Vagina (tissue), 2 donors: ENCODE results near the gene TNFAIP8L3. TPM values are rescaled to one million over a fixed set of nuclear protein-coding genes. Genes with fewer than 3 reads are reported as not detected.
"Not testable (repeated sequence)": the region's sequence is repeated elsewhere in the genome, so short reads cannot be mapped to it uniquely, and the experiment has no call there.

Source experiments
- DNase-seq, 2 donors: peaks; one replicate each; pipeline ENCODE4 v3.0.0-alpha.2; 2017; ENCODE audit errors: extremely low spot score in 2 of 2
- H3K27ac ChIP-seq: fragments of 200-600 bp; sonication (generic); one replicate; pipeline ENCODE4 v1.5.1; 2019
- H3K27me3 ChIP-seq: fragments of 200-600 bp; sonication (generic); one replicate; pipeline ENCODE4 v1.5.1; 2019
- H3K36me3 ChIP-seq, 2 donors: fragments of 200-600 bp; sonication (generic); one replicate each; pipeline ENCODE4 v1.5.1; 2017 to 2019
- H3K4me1 ChIP-seq: fragments of 200-600 bp; sonication (generic); one replicate; pipeline ENCODE4 v1.5.1; 2019
- H3K4me3 ChIP-seq, 2 donors: fragments of 200-600 bp; sonication (generic); 1 replicate in 1 of 2; 2 replicates in 1 of 2; pipeline ENCODE4 v1.5.1; 2016 to 2019
- H3K9me3 ChIP-seq: fragments of 200-600 bp; sonication (generic); one replicate; pipeline ENCODE4 v1.5.1; 2019
- POLR2A ChIP-seq, 2 donors: fragments of 450-650 bp; IDR thresholded peaks; one replicate each; pipeline ENCODE4 v1.6.1; 2017; ENCODE audit warnings: antibody characterized with exemption in 2 of 2, mild to moderate bottlenecking in 2 of 2, moderate library complexity in 2 of 2
- POLR2AphosphoS5 ChIP-seq, 2 donors: sonication (generic); formaldehyde crosslinking; IDR thresholded peaks; one replicate each; pipeline ENCODE4 v1.9.0; 2017; ENCODE audit warnings: antibody characterized with exemption in 2 of 2, mild to moderate bottlenecking in 2 of 2, low read depth in 1 of 2; ENCODE audit not compliant: insufficient read depth in 1 of 2
- intact Hi-C: fragments of 100-400 bp; cut with DNase I; formaldehyde crosslinking; loops from one replicate; pipeline ENCODE4 v1.15.1; 2023
- total RNA-seq: library from RNA; depleted of rRNA; stranded (reverse); fragments of >200 nt; gene quantifications from one replicate; pipeline ENCODE4 v1.2.3, GENCODE V29; 2016
- TF ChIP-seq, protein P1 (sequence below), 3 experiments: fragments of 450-650 bp in 2 of 3; fragments of 200-600 bp in 1 of 3; sonication (generic) in 1 of 3; IDR thresholded peaks; one replicate each; pipeline ENCODE4 v1.5.1; 2017 to 2019; ENCODE audit warnings: antibody characterized with exemption in 3 of 3, mild to moderate bottlenecking in 2 of 3, moderate library complexity in 2 of 3

The TNFAIP8L3 gene
- total RNA-seq, 1 donor from 2014 or later, result 21.9 TPM

DNA sequence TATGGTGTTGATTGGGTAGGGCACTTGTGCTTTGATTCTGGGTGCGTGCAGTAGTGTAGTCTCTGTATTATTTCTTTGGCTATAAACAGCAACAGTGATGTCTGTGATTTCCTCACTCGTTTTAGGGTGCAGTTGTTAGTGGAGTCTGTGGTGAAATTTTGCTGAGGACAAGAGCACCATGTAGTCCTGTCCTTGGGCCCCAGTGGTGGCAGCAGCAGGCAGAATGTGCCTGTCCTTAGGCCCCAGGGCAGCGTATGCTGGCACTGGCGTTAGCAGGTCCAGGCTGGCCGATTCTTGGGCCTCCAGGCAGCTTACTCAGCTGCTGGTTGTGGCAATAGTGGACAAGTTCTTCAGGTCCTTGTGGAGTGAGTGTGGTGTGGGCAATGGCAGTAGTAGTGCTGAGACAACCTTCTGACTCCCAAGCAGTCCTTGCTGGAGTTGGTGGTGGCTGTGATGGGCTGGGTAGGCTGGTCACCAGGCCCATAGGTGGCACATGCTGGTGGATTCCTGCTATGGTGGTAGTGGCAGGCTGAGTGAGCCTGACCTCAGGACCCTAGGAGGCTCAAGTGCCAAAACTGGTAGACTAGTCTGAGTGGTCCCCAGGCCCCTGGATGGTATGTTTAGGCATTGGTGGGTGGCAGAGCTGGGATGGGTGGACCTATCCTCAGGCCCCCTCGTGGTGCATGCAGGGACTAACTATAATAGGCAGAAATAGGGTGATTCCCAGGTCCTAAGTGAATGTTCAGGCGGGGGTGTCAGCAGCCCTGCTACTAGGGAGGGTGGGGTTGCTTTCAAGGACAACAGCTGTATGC is 56.3 kb downstream of the TNFAIP8L3 start:
- Histone ChIP-seq H3K4me1 (no peaks in the 10 kb centered on the region), H3K27me3 (no peaks in the 10 kb centered on the region), H3K36me3 (no peaks in the 10 kb centered on the region), H3K9me3 (no peaks in the 10 kb centered on the region), H3K27ac (no peak overlapping the region), H3K4me3 (no peak overlapping the region)
- no peak for TF ChIP-seq POLR2AphosphoS5 (IDR thresholded peaks at IDR 0.05; ENCODE audit: insufficient read depth in 1 of 2, low read depth in 1 of 2)
- TF ChIP-seq POLR2A (IDR thresholded peaks at IDR 0.05), result no peak
- no peak for DNase-seq
- intact Hi-C loops, result no loop called here

DNA sequence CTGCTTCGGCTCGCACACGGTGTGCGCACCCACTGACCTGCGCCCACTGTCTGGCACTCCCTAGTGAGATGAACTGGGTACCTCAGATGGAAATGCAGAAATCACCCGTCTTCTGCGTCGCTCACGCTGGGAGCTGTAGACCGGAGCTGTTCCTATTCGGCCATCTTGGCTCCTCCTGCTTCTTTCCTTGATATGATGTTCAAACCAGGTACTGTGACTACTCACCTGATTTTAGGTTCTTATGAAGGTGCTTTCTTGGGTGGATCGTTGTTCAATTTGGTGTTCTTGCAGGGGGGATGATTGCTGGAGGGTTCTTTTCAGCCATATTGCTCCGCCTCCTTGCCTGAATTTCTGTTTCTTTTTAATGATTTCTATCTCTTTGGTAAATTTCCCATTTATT is 57.2 kb downstream of the TNFAIP8L3 start:
- H3K4me1 ChIP-seq, DNase-seq, H3K36me3 ChIP-seq, H3K9me3 ChIP-seq, H3K27ac ChIP-seq, H3K4me3 ChIP-seq, H3K27me3 ChIP-seq, intact Hi-C loops: not testable (repeated sequence)

DNA sequence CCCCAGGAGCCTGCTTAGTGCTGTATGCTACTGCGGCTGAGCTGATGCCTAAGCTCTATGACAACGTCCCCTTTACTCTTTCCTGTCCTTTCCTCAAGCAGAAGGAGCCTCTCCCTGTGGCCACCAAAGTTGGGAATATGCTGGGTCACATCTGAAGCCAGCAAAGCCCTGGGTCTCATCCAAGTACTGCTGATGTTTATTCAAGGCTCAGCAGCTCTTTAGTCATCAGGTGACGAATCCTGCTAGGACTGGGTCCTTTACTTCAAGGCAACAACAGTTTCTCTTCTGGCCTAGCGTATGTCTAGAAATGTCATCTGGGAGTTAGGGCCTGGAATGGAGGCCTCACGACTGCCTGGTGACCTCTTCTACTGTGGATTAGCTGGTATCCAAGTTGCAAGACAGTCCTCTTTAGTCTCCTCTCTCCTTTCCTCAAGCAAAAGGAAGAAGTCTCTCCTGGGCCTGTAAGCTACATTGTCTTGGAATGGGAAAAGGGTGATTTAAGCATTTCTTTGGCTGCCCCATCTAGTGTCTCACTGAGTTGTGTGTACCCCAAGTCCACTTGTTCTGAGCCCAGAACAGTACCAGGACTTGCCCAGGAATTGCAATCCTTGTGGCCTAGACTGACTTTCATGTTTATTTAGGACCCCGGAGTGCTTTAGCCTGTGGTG is 63.9 kb downstream of the TNFAIP8L3 start:
- no peaks in the 10 kb centered on the region for H3K9me3 ChIP-seq

DNA sequence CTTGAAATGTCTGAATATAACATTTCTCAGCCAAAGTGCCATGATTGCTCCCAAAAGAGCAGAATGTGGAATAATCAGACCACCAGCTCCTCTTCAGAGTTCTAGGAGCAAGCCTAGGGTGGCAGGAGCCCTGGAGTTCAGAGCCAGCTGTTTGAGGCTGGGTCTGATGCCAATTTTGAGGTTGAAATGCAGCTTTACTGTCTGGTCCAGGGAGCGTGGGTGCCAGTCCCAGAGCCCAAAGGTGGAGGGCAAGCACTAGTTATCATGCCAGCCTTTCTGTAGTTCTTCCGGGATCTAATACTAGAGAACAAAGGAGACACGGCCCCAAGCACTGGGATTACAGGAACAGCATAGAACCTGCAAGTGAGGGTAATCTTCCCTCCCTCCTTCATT is 69.3 kb downstream of the TNFAIP8L3 start:
- Histone ChIP-seq H3K4me3 (no peak overlapping the region), H3K27ac (peak overlapping the region; percentile 69), H3K27me3 (no peaks in the 10 kb centered on the region), H3K36me3 (no peaks in the 10 kb centered on the region), H3K9me3 (no peaks in the 10 kb centered on the region), H3K4me1 (peaks cover 1% of the 10 kb centered on the region)
- intact Hi-C loops, result no loop called here
- no peak for DNase-seq
- TF ChIP-seq POLR2AphosphoS5 (IDR thresholded peaks at IDR 0.05; ENCODE audit: insufficient read depth in 1 of 2, low read depth in 1 of 2), result no peak
- TF ChIP-seq, protein P1, sequence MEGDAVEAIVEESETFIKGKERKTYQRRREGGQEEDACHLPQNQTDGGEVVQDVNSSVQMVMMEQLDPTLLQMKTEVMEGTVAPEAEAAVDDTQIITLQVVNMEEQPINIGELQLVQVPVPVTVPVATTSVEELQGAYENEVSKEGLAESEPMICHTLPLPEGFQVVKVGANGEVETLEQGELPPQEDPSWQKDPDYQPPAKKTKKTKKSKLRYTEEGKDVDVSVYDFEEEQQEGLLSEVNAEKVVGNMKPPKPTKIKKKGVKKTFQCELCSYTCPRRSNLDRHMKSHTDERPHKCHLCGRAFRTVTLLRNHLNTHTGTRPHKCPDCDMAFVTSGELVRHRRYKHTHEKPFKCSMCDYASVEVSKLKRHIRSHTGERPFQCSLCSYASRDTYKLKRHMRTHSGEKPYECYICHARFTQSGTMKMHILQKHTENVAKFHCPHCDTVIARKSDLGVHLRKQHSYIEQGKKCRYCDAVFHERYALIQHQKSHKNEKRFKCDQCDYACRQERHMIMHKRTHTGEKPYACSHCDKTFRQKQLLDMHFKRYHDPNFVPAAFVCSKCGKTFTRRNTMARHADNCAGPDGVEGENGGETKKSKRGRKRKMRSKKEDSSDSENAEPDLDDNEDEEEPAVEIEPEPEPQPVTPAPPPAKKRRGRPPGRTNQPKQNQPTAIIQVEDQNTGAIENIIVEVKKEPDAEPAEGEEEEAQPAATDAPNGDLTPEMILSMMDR (IDR thresholded peaks at IDR 0.05), result no peak
- TF ChIP-seq POLR2A (IDR thresholded peaks at IDR 0.05), result no peak

More for the DNA sequence above, 63.9 kb downstream of the TNFAIP8L3 start:
- Histone ChIP-seq H3K4me1 (peaks cover 9% of the 10 kb centered on the region), H3K27ac (no peak overlapping the region), H3K4me3 (no peak overlapping the region), H3K36me3 (no peaks in the 10 kb centered on the region), H3K27me3 (no peaks in the 10 kb centered on the region)
- no peak for DNase-seq
- intact Hi-C loops, result no loop called here
- TF ChIP-seq POLR2A (IDR thresholded peaks at IDR 0.05) (no peak), POLR2AphosphoS5 (IDR thresholded peaks at IDR 0.05; ENCODE audit: insufficient read depth in 1 of 2, low read depth in 1 of 2) (peak in 1 of 2 donors; percentile 30)
- TF ChIP-seq, protein P1 (IDR thresholded peaks at IDR 0.05), result no peak

DNA sequence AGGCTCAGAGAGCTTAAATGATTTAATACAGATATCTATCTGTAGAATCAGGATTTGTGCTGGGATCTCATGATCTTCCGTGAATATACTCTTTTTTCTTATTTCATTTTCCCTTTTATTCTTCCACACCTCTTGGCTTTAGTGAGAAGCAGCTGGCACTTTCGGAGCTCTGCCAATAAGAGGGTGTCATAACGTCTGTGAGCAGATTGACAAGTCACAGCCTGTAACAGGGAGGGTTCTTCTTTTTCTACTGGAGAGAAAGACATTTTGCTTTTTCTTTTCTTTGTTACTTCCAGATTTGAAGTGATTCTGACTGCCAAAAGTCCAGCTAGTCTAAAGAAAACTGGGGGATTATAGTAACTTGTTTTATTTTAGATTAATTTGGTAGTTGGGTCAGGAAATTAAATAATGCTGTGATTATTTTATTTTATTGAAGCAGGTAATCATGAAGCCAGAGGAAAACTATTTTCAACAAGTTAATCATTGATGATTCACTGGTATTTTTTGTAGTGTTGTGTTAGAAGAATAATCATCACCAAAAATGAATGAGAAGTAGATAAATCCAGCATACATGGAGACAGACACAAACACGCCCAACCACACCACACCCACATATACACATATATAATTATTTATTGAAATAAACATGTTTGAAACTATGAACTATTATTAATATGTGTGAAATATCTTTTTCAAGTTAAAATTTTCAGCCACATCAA is 69.8 kb downstream of the TNFAIP8L3 start:
- H3K9me3 ChIP-seq, result no peaks in the 10 kb centered on the region
- H3K4me1 ChIP-seq, result no peaks in the 10 kb centered on the region
- no peaks in the 10 kb centered on the region for H3K36me3 ChIP-seq
- H3K27ac ChIP-seq, result peak overlapping the region; percentile 69
- H3K4me3 ChIP-seq, result no peak overlapping the region
- TF ChIP-seq, protein P1 (IDR thresholded peaks at IDR 0.05), result no peak
- peak in 1 of 2 donors; percentile 53 for TF ChIP-seq POLR2AphosphoS5 (IDR thresholded peaks at IDR 0.05; ENCODE audit: insufficient read depth in 1 of 2, low read depth in 1 of 2)
- no peak for TF ChIP-seq POLR2A (IDR thresholded peaks at IDR 0.05)
- no peak for DNase-seq
- intact Hi-C loops, result no loop called here
- H3K27me3 ChIP-seq, result no peaks in the 10 kb centered on the region
